T-helper 22 cell (primary cell): Measurements from ENCODE around the gene SSC5D.
"Not testable (repeated sequence)": the region's sequence is repeated elsewhere in the genome, so short reads cannot be mapped to it uniquely, and the experiment has no call there.

ENCODE experiments used
- DNase-seq: peaks from one replicate; pipeline ENCODE4 v3.0.0-alpha.2; 2020; ENCODE audit warnings: low read depth

SSC5D gene

GRCh38 chr19:55486971-55487923 lies 989 bp upstream of the SSC5D start:
- DNase-seq = no peak

- DNase-seq = no peak
Measured at GRCh38 chr19:55488986-55489710, 912 bp downstream of the SSC5D start.

- no peak for DNase-seq
Measured at GRCh38 chr19:55489711-55490477, 1.7 kb downstream of the SSC5D start.

- no peak for DNase-seq
Measured at GRCh38 chr19:55490478-55491432, 2.5 kb downstream of the SSC5D start.

- no peak for DNase-seq
Measured at GRCh38 chr19:55491546-55492360, 3.5 kb downstream of the SSC5D start.

GRCh38 chr19:55492362-55492944 lies 4.2 kb downstream of the SSC5D start:
- no peak for DNase-seq

GRCh38 chr19:55493052-55493644 lies 4.9 kb downstream of the SSC5D start:
- no peak for DNase-seq

- DNase-seq = no peak
Measured at GRCh38 chr19:55493645-55494171, 5.5 kb downstream of the SSC5D start.

GRCh38 chr19:55494172-55494761 lies 6.0 kb downstream of the SSC5D start:
- no peak for DNase-seq

GRCh38 chr19:55495646-55496349 lies 7.6 kb downstream of the SSC5D start:
- no peak for DNase-seq

GRCh38 chr19:55496820-55497219 lies 8.6 kb downstream of the SSC5D start:
- DNase-seq = not testable (repeated sequence)

- DNase-seq = no peak
Measured at GRCh38 chr19:55497763-55498162, 9.5 kb downstream of the SSC5D start.

GRCh38 chr19:55498246-55498840 lies 10.1 kb downstream of the SSC5D start:
- DNase-seq = no peak

GRCh38 chr19:55500368-55500952 lies 12.2 kb downstream of the SSC5D start:
- DNase-seq = no peak

GRCh38 chr19:55502197-55502952 lies 14.1 kb downstream of the SSC5D start:
- no peak for DNase-seq

- no peak for DNase-seq
Measured at GRCh38 chr19:55503157-55503501, 14.9 kb downstream of the SSC5D start.
